Fibroblast of lung (primary cell): ENCODE results near the gene OLIG2. TPM values are rescaled to one million over a fixed set of nuclear protein-coding genes. Genes with fewer than 3 reads are reported as not detected.

Source experiments
- DNase-seq, 2 donors: peaks; one replicate each; pipeline versions ENCODE4 v3.0.0 to v3.0.0-alpha.2; 2010; ENCODE audit warnings: low read depth in 2 of 2
- H2AFZ ChIP-seq: 2 replicates; pipeline ENCODE4 v1.5.1; 2012; ENCODE audit warnings: low read length, control low read depth, inconsistent platforms
- H3K27ac ChIP-seq: 2 replicates; pipeline ENCODE4 v1.5.1; 2011; ENCODE audit warnings: low read length, control low read depth; ENCODE audit not compliant: insufficient read depth
- H3K27me3 ChIP-seq: 2 replicates; pipeline ENCODE4 v1.5.1; 2011; ENCODE audit warnings: mild to moderate bottlenecking, low read length; ENCODE audit not compliant: control insufficient read depth, insufficient read depth
- H3K36me3 ChIP-seq: 2 replicates; pipeline ENCODE4 v1.5.1; 2011; ENCODE audit warnings: low read length; ENCODE audit not compliant: control insufficient read depth, insufficient read depth
- H3K4me1 ChIP-seq: 2 replicates; pipeline ENCODE4 v1.5.1; 2011; ENCODE audit warnings: low read length; ENCODE audit not compliant: control insufficient read depth, insufficient read depth; ENCODE audit errors: extremely low read depth
- H3K4me2 ChIP-seq: 2 replicates; pipeline ENCODE4 v1.5.1; 2011; ENCODE audit warnings: low read length, control low read depth; ENCODE audit not compliant: insufficient read depth; ENCODE audit errors: extremely low read depth
- H3K4me3 ChIP-seq, 4 experiments: fragments of 200-600 bp in 1 of 4; sonication (generic) in 1 of 4; replicated peaks in 1 of 4; 2 replicates each; pipeline ENCODE4 v1.5.1; 2011 to 2016; ENCODE audit warnings: low read length in 4 of 4, low read depth in 3 of 4, mild to moderate bottlenecking in 3 of 4, control low read depth in 2 of 4, inconsistent platforms in 1 of 4, mixed read lengths in 1 of 4; ENCODE audit not compliant: insufficient read depth in 1 of 4; ENCODE audit errors: control extremely low read depth in 1 of 4
- H3K79me2 ChIP-seq: 2 replicates; pipeline ENCODE4 v1.5.1; 2012; ENCODE audit warnings: mild to moderate bottlenecking, low read length, inconsistent platforms; ENCODE audit not compliant: control insufficient read depth, insufficient read depth
- H3K9ac ChIP-seq: 2 replicates; pipeline ENCODE4 v1.5.1; 2011; ENCODE audit warnings: mild to moderate bottlenecking, low read length, control low read depth; ENCODE audit not compliant: insufficient read depth
- H3K9me3 ChIP-seq: 2 replicates; pipeline ENCODE4 v1.5.1; 2012; ENCODE audit warnings: low read depth, low read length; ENCODE audit not compliant: control insufficient read depth, insufficient read depth
- H4K20me1 ChIP-seq: 2 replicates; pipeline ENCODE4 v1.5.1; 2011; ENCODE audit warnings: low read length; ENCODE audit not compliant: control insufficient read depth, insufficient read depth; ENCODE audit errors: extremely low read depth
- CTCF ChIP-seq, 2 donors: IDR thresholded peaks in 1 of 2; conservative IDR thresholded peaks in 1 of 2; 1 replicate in 1 of 2; 2 replicates in 1 of 2; pipeline ENCODE4 v1.5.1; 2011 to 2012; ENCODE audit warnings: low read length in 2 of 2, control low read depth in 1 of 2, inconsistent platforms in 1 of 2, low read depth in 1 of 2, mild to moderate bottlenecking in 1 of 2
- EZH2 ChIP-seq: IDR thresholded peaks from 2 replicates; pipeline ENCODE4 v1.5.1; 2012; ENCODE audit warnings: low read length, control low read depth, mild to moderate bottlenecking; ENCODE audit errors: missing control alignments
- polyA plus RNA-seq, 2 donors: library from polyadenylated mRNA; depleted of rRNA in 1 of 2; stranded (reverse) in 1 of 2; unstranded in 1 of 2; fragments of >200 nt; gene quantifications; 2 replicates each; pipeline ENCODE4 v1.2.1, GENCODE V29; 2011 to 2012; ENCODE audit warnings: missing spikeins in 1 of 2
- total RNA-seq: library from RNA; depleted of rRNA; stranded (reverse); fragments of >200 nt; gene quantifications from 2 replicates; pipeline ENCODE4 v1.2.1, GENCODE V29; 2014

Gene OLIG2
- total and polyA plus RNA-seq, 2 donors (not counting 1 experiment from before 2014, with no cell fraction given): not detected

DNA sequence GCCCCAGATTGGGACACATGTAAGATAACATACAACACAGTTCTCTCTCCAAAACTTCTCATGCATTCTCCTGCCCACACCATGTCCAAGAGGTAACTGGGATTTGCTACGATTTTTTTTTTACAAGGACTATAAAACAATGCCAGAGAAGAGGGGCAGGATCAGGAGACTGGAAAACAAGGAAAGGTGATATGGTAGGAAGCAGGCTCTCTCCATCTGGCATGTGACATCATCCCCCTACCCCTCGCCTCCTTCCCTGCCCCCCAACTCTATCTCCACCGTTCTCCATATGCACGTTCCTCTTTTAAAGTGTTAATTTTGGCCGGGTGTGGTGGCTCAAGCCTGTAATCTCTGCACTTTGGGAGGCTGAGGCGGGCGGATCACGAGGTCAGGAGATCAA lies 20.7 kb downstream of the OLIG2 start:
- H3K27ac ChIP-seq: no peak overlapping the region
- H3K4me3 ChIP-seq: no peak overlapping the region
- H2AFZ ChIP-seq: no peak overlapping the region
- H3K36me3 ChIP-seq: no peaks in the 10 kb centered on the region
- peaks cover 8% of the 10 kb centered on the region for H3K4me1 ChIP-seq
- peaks cover 4% of the 10 kb centered on the region for H3K27me3 ChIP-seq
- no peaks in the 10 kb centered on the region for H3K9me3 ChIP-seq
- TF ChIP-seq EZH2: no peak
- TF ChIP-seq CTCF (conservative IDR thresholded peaks at IDR 0.05 in 1 of 2, IDR thresholded peaks at IDR 0.05 in 1 of 2; ENCODE audit: low read depth in 1 of 2, low read length in 2 of 2): no peak
- no peak for DNase-seq
- no peaks in the 10 kb centered on the region for H3K79me2 ChIP-seq
- H4K20me1 ChIP-seq: no peaks in the 10 kb centered on the region
- no peak overlapping the region for H3K9ac ChIP-seq
- no peak overlapping the region for H3K4me2 ChIP-seq

DNA sequence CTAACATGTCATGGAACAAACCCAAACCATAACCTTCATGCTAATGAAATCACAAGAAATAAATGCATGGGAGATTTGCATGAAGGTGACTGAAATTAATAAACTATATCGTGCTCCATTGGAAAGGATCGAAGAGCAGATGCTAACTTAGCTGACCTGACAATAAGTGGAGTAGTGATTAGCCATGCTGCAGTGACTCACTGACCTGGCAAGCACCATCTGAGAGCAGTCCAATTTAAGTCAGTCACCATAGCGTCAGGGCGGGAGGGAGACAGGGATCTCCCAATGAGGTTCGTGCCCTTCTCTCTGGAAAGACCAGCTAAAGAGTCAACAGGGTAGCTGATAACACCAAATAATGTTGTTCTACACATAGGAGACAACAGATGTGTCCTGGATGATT lies 21.5 kb downstream of the OLIG2 start:
- H3K79me2 ChIP-seq: no peaks in the 10 kb centered on the region
- H3K4me3 ChIP-seq: no peak overlapping the region
- H3K4me2 ChIP-seq: no peak overlapping the region
- no peak overlapping the region for H3K27ac ChIP-seq
- H3K9ac ChIP-seq: no peak overlapping the region
- TF ChIP-seq EZH2 (no peak), CTCF (conservative IDR thresholded peaks at IDR 0.05 in 1 of 2, IDR thresholded peaks at IDR 0.05 in 1 of 2; ENCODE audit: low read depth in 1 of 2, low read length in 2 of 2) (no peak)
- no peaks in the 10 kb centered on the region for H3K9me3 ChIP-seq
- no peaks in the 10 kb centered on the region for H3K36me3 ChIP-seq
- H4K20me1 ChIP-seq: no peaks in the 10 kb centered on the region
- peak; percentile 50 to 83 for DNase-seq
- peaks cover 9% of the 10 kb centered on the region for H3K27me3 ChIP-seq
- peaks cover 7% of the 10 kb centered on the region for H3K4me1 ChIP-seq
- H2AFZ ChIP-seq: no peak overlapping the region

DNA sequence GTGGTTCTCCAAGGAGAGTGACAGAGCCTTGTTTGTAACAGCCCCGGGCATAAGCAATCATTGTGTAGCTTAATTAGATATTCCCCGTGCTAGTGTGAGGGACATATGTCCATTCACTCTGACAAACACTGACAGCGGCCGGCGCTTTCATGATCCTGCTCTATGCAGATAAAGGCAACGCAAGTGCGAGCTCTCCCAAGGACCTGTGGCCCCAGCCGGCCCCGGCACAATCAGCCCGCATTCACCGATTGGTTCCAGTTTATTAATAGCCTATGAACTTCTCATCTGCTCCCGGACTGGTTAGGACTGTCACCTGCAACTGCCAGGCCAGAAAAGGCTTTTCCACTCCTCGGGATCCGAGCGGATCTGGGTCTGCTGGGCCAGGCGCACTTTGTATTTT lies 26.2 kb downstream of the OLIG2 start:
- Histone ChIP-seq H3K4me2 (no peak overlapping the region), H3K4me1 (no peaks in the 10 kb centered on the region), H3K27me3 (peaks cover 13% of the 10 kb centered on the region), H4K20me1 (no peaks in the 10 kb centered on the region), H3K79me2 (no peaks in the 10 kb centered on the region), H3K36me3 (no peaks in the 10 kb centered on the region), H3K9ac (no peak overlapping the region), H3K9me3 (no peaks in the 10 kb centered on the region), H2AFZ (no peak overlapping the region), H3K4me3 (no peak overlapping the region), H3K27ac (no peak overlapping the region)
- DNase-seq: no peak
- no peak for TF ChIP-seq EZH2
- TF ChIP-seq CTCF (conservative IDR thresholded peaks at IDR 0.05 in 1 of 2, IDR thresholded peaks at IDR 0.05 in 1 of 2; ENCODE audit: low read depth in 1 of 2, low read length in 2 of 2): no peak
